ENCODE data around the gene PRDM10.

PRDM10 gene

DNA sequence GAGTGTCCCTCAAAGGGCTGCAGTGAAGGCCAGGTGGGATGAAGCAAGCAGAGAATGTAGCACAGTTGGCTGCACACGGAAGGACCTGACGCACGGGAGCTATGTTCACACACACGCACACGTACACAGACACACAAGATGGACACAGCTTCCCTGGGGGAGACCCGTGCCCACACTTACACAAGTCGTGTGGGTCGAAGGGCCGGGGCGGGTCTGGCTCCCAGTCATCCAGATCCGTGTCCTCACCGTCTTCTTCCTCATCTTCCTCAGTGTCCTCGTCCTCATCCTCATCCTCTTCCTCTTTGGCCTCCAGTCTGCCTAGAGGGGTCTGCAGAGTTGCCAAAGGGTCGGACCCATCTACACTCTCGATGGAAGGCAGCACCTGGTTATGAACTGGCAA, 55.7 kb downstream of the PRDM10 start:
- H3K27ac Mint-ChIP-seq, result no peak overlapping the region
- H3K36me3 Mint-ChIP-seq (ENCODE audit: low read depth), result peaks cover 43% of the 10 kb centered on the region
- peaks cover 4% of the 10 kb centered on the region for H3K27me3 Mint-ChIP-seq (ENCODE audit: low read depth, poor library complexity)
- peaks cover 39% of the 10 kb centered on the region for H3K4me1 Mint-ChIP-seq
- TF ChIP-seq, protein P1, sequence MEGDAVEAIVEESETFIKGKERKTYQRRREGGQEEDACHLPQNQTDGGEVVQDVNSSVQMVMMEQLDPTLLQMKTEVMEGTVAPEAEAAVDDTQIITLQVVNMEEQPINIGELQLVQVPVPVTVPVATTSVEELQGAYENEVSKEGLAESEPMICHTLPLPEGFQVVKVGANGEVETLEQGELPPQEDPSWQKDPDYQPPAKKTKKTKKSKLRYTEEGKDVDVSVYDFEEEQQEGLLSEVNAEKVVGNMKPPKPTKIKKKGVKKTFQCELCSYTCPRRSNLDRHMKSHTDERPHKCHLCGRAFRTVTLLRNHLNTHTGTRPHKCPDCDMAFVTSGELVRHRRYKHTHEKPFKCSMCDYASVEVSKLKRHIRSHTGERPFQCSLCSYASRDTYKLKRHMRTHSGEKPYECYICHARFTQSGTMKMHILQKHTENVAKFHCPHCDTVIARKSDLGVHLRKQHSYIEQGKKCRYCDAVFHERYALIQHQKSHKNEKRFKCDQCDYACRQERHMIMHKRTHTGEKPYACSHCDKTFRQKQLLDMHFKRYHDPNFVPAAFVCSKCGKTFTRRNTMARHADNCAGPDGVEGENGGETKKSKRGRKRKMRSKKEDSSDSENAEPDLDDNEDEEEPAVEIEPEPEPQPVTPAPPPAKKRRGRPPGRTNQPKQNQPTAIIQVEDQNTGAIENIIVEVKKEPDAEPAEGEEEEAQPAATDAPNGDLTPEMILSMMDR (IDR thresholded peaks at IDR 0.05), result no peak
- H3K4me3 Mint-ChIP-seq, result no peak overlapping the region
- H3K9me3 Mint-ChIP-seq, result no peaks in the 10 kb centered on the region
- no peak for DNase-seq

GRCh38 chr11:129946256-129946655, 56.4 kb downstream of the PRDM10 start:
- TF ChIP-seq, protein P1 (IDR thresholded peaks at IDR 0.05), result no peak
- peaks cover 4% of the 10 kb centered on the region for H3K27me3 Mint-ChIP-seq (ENCODE audit: low read depth, poor library complexity)
- H3K36me3 Mint-ChIP-seq (ENCODE audit: low read depth), result peaks cover 43% of the 10 kb centered on the region
- no peaks in the 10 kb centered on the region for H3K9me3 Mint-ChIP-seq
- H3K27ac Mint-ChIP-seq, result no peak overlapping the region
- peaks cover 39% of the 10 kb centered on the region for H3K4me1 Mint-ChIP-seq
- no peak for DNase-seq
- no peak overlapping the region for H3K4me3 Mint-ChIP-seq

DNA sequence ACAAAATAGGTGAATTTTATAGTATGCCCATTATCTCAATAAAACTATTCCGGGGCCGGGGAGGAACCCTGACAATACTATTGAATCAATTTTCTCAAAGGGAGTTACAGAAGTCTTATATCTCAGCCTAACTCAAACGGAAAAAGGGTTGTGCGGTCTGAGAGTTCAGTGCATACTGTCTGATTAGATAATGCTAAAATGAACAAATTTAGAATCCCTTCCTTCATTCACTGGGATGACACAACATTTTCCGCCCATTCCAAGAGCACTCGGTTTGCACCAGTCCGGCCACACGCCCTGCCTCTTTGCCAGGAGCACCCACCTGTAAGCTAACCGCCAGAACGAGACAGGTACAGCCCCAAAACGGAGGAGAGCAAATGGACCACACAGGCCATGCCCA, 57.3 kb downstream of the PRDM10 start:
- H3K4me3 Mint-ChIP-seq, result no peak overlapping the region
- peaks cover 46% of the 10 kb centered on the region for H3K36me3 Mint-ChIP-seq (ENCODE audit: low read depth)
- H3K27ac Mint-ChIP-seq, result peak overlapping the region; percentile 45
- DNase-seq, result no peak
- peaks cover 4% of the 10 kb centered on the region for H3K27me3 Mint-ChIP-seq (ENCODE audit: low read depth, poor library complexity)
- H3K9me3 Mint-ChIP-seq, result no peaks in the 10 kb centered on the region
- TF ChIP-seq, protein P1 (IDR thresholded peaks at IDR 0.05), result no peak
- peaks cover 34% of the 10 kb centered on the region for H3K4me1 Mint-ChIP-seq

- H3K27ac Mint-ChIP-seq, result no peak overlapping the region
- H3K27me3 Mint-ChIP-seq (ENCODE audit: low read depth, poor library complexity), result peaks cover 4% of the 10 kb centered on the region
- no peak overlapping the region for H3K4me3 Mint-ChIP-seq
- peaks cover 29% of the 10 kb centered on the region for H3K4me1 Mint-ChIP-seq
- DNase-seq, result no peak
- H3K36me3 Mint-ChIP-seq (ENCODE audit: low read depth), result peaks cover 46% of the 10 kb centered on the region
- TF ChIP-seq, protein P1 (IDR thresholded peaks at IDR 0.05), result no peak
- no peaks in the 10 kb centered on the region for H3K9me3 Mint-ChIP-seq
These were observed 57.9 kb downstream of the PRDM10 start for GRCh38 chr11:129944696-129945095.

DNA sequence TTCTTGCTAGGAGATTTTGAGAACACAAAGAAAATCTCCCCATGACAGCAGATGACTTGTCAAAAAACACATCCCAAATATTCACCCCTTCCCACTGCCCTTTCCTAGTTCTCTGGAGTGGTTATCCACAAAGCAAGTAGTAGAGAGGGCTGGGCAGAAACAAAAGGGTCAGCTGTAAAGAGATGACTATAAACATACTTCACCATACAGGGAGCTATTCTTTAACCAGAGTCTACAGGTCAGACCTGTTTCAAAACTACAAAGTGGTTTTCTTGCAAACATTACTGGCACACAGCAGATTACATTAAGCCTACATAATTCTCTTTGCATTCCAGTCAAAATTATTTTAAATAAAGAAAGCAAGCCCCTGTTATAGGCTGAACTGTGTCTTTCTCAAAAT, 59.6 kb downstream of the PRDM10 start:
- H3K27ac Mint-ChIP-seq, result no peak overlapping the region
- H3K27me3 Mint-ChIP-seq (ENCODE audit: low read depth, poor library complexity), result peaks cover 4% of the 10 kb centered on the region
- no peak overlapping the region for H3K4me3 Mint-ChIP-seq
- H3K4me1 Mint-ChIP-seq, result peaks cover 24% of the 10 kb centered on the region
- H3K36me3 Mint-ChIP-seq (ENCODE audit: low read depth), result peaks cover 53% of the 10 kb centered on the region
- TF ChIP-seq, protein P1 (IDR thresholded peaks at IDR 0.05), result no peak
- H3K9me3 Mint-ChIP-seq, result no peaks in the 10 kb centered on the region
- DNase-seq, result no peak

DNA sequence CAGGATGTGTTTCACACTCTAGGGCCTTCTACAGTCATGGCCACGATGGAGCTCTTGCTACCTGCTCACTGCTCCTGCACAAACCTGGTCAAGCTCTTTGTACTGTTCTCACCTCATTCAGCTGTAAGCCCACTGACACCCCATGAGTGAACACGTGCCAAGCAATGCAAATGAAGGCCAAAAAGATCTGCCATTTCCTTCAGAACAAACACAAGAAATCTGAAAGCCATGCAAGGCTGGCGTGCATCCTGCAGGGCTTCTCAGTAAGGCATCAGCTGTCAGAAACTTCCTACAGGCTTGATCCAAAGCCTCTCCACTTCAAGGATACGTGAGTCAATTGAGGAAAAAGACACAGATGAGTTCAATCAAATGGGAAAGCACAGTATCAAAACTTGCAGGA, 63.1 kb downstream of the PRDM10 start:
- peaks cover 26% of the 10 kb centered on the region for H3K36me3 Mint-ChIP-seq (ENCODE audit: low read depth)
- no peaks in the 10 kb centered on the region for H3K9me3 Mint-ChIP-seq
- no peak overlapping the region for H3K27ac Mint-ChIP-seq
- peaks cover under 1% of the 10 kb centered on the region for H3K27me3 Mint-ChIP-seq (ENCODE audit: low read depth, poor library complexity)
- no peak for DNase-seq
- TF ChIP-seq, protein P1 (IDR thresholded peaks at IDR 0.05), result no peak
- H3K4me3 Mint-ChIP-seq, result no peak overlapping the region
- H3K4me1 Mint-ChIP-seq, result peaks cover 18% of the 10 kb centered on the region
